Adrenal gland (tissue), 5 donors: ENCODE results near the gene KEAP1.

Source experiments
- CTCF ChIP-seq, 6 experiments: fragments of 450-650 bp in 4 of 6; fragments of 200-600 bp in 2 of 6; sonication (generic) in 1 of 6; IDR thresholded peaks; 1 replicate in 5 of 6; 2 replicates in 1 of 6; pipeline versions ENCODE4 v1.5.1 to v1.8.0; 2016 to 2021; ENCODE audit warnings: antibody characterized with exemption in 6 of 6, mild to moderate bottlenecking in 2 of 6, moderate library complexity in 1 of 6
- POLR2A ChIP-seq, 2 donors: fragments of 450-650 bp; IDR thresholded peaks; one replicate each; pipeline ENCODE4 v1.6.1; 2017; ENCODE audit warnings: antibody characterized with exemption in 2 of 2, mild to moderate bottlenecking in 2 of 2, moderate library complexity in 1 of 2
- donor health status: DM: no; HTN: no; CAD: no.

- TF ChIP-seq CTCF (IDR thresholded peaks at IDR 0.05) (no peak), POLR2A (IDR thresholded peaks at IDR 0.05) (no peak)
Observed at GRCh38 chr19:10508707-10509106, 5.6 kb upstream of the KEAP1 start.
